Raji (cell line): Measurements from ENCODE around the gene FOXD4L5.
"Not testable (repeated sequence)": the region's sequence is repeated elsewhere in the genome, so short reads cannot be mapped to it uniquely, and the experiment has no call there.

ENCODE experiments used
- POLR2A ChIP-seq: IDR thresholded peaks from 2 replicates; pipeline ENCODE4 v1.6.1; 2011; ENCODE audit warnings: low read depth, low read length, control low read depth; ENCODE audit not compliant: insufficient read depth

The FOXD4L5 gene

GRCh38 chr9:65285109-65285508 is at the start of gene FOXD4L5:
Gene FOXD4L5 (minus strand): TSS chr9:65285209. CDS start chr9:65284377, 832 bp downstream.
- TF ChIP-seq POLR2A = not testable (repeated sequence)
